ENCODE measurements around the gene LGI4. TPM values are rescaled to one million over a fixed set of nuclear protein-coding genes. Genes with fewer than 3 reads are reported as not detected.

Gene LGI4
- total and polyA plus RNA-seq, 2 experiments from 2014 or later, result 3.4 to 4.3 TPM

DNA sequence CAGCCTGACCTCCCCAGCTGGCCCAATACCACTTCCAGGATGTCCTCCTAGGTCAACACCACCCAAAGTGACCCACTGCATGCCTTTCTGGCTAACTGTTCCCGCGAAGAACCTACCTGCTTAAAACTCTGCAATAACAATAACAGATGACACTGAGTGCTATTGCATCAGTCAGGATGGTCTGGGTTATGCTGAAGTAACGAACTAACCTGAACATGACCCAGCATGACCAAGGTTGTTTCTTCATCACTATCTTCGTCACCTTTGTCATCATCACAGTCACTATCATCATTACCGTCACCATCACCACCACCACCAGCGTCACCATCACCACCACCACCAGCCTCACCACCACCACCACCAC is 29.8 kb downstream of the LGI4 start:
- Mint-ChIP-seq H3K4me1 (peaks cover 8% of the 10 kb centered on the region), H3K4me3 (no peak overlapping the region), H3K27ac (no peak overlapping the region), H3K27me3 (ENCODE audit: insufficient read depth, low read depth, poor library complexity) (peaks cover 19% of the 10 kb centered on the region), H3K9me3 (no peaks in the 10 kb centered on the region; the same call in 1 of the 3 replicates), H3K36me3 (ENCODE audit: low read depth) (peaks cover 11% of the 10 kb centered on the region; the same call in 1 of the 3 replicates)
- H2AFZ ChIP-seq, result no peak overlapping the region
- H3K4me2 ChIP-seq, result no peak overlapping the region
- TF ChIP-seq EZH2 (IDR thresholded peaks at IDR 0.05; ENCODE audit: low read depth, unreplicated experiment) (no peak), STAT1 (IDR thresholded peaks at IDR 0.05; ENCODE audit: unreplicated experiment) (no peak), CTCF (conservative IDR thresholded peaks at IDR 0.05; ENCODE audit: low read depth in 2 of 2) (no peak), EZH2phosphoT487 (IDR thresholded peaks at IDR 0.05; ENCODE audit: unreplicated experiment) (no peak), NANOG (IDR thresholded peaks at IDR 0.05; ENCODE audit: borderline replicate concordance) (no peak), ZNF114 (CRISPR knock-in tag; IDR thresholded peaks at IDR 0.05) (no peak), POLR2AphosphoS5 (IDR thresholded peaks at IDR 0.05; ENCODE audit: low read depth) (no peak), ETS1 (IDR thresholded peaks at IDR 0.05) (no peak), CREB1 (CRISPR knock-in tag; IDR thresholded peaks at IDR 0.05; ENCODE audit: low read depth) (no peak), REST (IDR thresholded peaks at IDR 0.05; ENCODE audit: unreplicated experiment) (no peak)
- TF ChIP-seq, protein P1, sequence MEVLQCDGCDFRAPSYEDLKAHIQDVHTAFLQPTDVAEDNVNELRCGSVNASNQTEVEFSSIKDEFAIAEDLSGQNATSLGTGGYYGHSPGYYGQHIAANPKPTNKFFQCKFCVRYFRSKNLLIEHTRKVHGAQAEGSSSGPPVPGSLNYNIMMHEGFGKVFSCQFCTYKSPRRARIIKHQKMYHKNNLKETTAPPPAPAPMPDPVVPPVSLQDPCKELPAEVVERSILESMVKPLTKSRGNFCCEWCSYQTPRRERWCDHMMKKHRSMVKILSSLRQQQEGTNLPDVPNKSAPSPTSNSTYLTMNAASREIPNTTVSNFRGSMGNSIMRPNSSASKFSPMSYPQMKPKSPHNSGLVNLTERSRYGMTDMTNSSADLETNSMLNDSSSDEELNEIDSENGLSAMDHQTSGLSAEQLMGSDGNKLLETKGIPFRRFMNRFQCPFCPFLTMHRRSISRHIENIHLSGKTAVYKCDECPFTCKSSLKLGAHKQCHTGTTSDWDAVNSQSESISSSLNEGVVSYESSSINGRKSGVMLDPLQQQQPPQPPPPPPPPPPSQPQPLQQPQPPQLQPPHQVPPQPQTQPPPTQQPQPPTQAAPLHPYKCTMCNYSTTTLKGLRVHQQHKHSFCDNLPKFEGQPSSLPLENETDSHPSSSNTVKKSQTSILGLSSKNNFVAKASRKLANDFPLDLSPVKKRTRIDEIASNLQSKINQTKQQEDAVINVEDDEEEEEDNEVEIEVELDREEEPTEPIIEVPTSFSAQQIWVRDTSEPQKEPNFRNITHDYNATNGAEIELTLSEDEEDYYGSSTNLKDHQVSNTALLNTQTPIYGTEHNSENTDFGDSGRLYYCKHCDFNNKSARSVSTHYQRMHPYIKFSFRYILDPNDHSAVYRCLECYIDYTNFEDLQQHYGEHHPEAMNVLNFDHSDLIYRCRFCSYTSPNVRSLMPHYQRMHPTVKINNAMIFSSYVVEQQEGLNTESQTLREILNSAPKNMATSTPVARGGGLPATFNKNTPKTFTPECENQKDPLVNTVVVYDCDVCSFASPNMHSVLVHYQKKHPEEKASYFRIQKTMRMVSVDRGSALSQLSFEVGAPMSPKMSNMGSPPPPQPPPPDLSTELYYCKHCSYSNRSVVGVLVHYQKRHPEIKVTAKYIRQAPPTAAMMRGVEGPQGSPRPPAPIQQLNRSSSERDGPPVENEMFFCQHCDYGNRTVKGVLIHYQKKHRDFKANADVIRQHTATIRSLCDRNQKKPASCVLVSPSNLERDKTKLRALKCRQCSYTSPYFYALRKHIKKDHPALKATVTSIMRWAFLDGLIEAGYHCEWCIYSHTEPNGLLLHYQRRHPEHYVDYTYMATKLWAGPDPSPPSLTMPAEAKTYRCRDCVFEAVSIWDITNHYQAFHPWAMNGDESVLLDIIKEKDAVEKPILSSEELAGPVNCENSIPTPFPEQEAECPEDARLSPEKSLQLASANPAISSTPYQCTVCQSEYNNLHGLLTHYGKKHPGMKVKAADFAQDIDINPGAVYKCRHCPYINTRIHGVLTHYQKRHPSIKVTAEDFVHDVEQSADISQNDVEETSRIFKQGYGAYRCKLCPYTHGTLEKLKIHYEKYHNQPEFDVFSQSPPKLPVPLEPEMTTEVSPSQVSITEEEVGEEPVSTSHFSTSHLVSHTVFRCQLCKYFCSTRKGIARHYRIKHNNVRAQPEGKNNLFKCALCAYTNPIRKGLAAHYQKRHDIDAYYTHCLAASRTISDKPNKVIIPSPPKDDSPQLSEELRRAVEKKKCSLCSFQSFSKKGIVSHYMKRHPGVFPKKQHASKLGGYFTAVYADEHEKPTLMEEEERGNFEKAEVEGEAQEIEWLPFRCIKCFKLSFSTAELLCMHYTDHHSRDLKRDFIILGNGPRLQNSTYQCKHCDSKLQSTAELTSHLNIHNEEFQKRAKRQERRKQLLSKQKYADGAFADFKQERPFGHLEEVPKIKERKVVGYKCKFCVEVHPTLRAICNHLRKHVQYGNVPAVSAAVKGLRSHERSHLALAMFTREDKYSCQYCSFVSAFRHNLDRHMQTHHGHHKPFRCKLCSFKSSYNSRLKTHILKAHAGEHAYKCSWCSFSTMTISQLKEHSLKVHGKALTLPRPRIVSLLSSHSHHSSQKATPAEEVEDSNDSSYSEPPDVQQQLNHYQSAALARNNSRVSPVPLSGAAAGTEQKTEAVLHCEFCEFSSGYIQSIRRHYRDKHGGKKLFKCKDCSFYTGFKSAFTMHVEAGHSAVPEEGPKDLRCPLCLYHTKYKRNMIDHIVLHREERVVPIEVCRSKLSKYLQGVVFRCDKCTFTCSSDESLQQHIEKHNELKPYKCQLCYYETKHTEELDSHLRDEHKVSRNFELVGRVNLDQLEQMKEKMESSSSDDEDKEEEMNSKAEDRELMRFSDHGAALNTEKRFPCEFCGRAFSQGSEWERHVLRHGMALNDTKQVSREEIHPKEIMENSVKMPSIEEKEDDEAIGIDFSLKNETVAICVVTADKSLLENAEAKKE (CRISPR knock-in tag; IDR thresholded peaks at IDR 0.05), result no peak
- no peak overlapping the region for H3K4me3 ChIP-seq
- H4K20me1 ChIP-seq (replicated peaks; ENCODE audit: insufficient read depth), result no peaks in the 10 kb centered on the region
- DNase-seq (ENCODE audit: low spot score), result no peak
- H3K36me3 ChIP-seq (ENCODE audit: insufficient read depth), result no peaks in the 10 kb centered on the region
- no peaks in the 10 kb centered on the region for H3K4me1 ChIP-seq (ENCODE audit: insufficient read depth)
- H3K27me3 ChIP-seq (ENCODE audit: insufficient read depth), result no peaks in the 10 kb centered on the region
- H3K27ac ChIP-seq (ENCODE audit: low read depth), result no peak overlapping the region
- no peaks in the 10 kb centered on the region for H3K9me2 ChIP-seq (ENCODE audit: insufficient read depth)
- H3F3A ChIP-seq (replicated peaks; ENCODE audit: low read depth), result no peaks in the 10 kb centered on the region
- H3K79me2 ChIP-seq (replicated peaks; ENCODE audit: insufficient read depth), result no peaks in the 10 kb centered on the region
- no peak for ATAC-seq

All from GM23338 (cell line).